IPS DF 19.7 (cell line): Measurements from ENCODE around the gene AEBP2.
"Not testable (repeated sequence)": the region's sequence is repeated elsewhere in the genome, so short reads cannot be mapped to it uniquely, and the experiment has no call there.

Experiments used
- DNase-seq: peaks from one replicate; pipeline ENCODE4 v3.0.0-alpha.2; 2013; ENCODE audit warnings: low read depth, low spot score

AEBP2 gene, protein sequence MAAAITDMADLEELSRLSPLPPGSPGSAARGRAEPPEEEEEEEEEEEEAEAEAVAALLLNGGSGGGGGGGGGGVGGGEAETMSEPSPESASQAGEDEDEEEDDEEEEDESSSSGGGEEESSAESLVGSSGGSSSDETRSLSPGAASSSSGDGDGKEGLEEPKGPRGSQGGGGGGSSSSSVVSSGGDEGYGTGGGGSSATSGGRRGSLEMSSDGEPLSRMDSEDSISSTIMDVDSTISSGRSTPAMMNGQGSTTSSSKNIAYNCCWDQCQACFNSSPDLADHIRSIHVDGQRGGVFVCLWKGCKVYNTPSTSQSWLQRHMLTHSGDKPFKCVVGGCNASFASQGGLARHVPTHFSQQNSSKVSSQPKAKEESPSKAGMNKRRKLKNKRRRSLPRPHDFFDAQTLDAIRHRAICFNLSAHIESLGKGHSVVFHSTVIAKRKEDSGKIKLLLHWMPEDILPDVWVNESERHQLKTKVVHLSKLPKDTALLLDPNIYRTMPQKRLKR

GRCh38 chr12:19439059-19440018, at the start of gene AEBP2:
AEBP2 (plus strand) TSS chr12:19439492; CDS start chr12:19439700, 208 bp downstream.
- peak; percentile 42 for DNase-seq

GRCh38 chr12:19390051-19390598, 49.2 kb upstream of the AEBP2 start:
- no peak for DNase-seq

GRCh38 chr12:19392644-19393043, 46.6 kb upstream of the AEBP2 start:
- not testable (repeated sequence) for DNase-seq

DNA sequence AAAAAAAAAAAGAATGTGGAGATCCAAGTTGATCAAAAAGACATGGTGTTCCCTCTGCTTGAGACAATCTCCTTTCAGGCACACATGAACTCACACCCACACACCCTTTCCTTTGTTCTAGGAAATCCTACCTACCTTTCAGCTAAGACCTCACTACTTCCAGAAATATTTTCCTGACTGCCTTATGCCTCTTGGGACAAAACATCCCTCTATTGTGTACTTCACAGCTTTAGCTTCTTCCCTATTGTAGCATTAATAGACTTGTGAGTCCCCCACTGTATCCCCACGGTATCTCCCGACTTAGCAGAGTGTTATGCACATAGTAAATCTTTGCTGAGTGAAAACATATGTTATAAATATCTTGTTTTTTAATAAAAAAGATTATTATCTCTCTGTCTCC, 44.9 kb upstream of the AEBP2 start:
- no peak for DNase-seq

- DNase-seq: no peak
Observed at GRCh38 chr12:19397534-19397933, 41.8 kb upstream of the AEBP2 start.

GRCh38 chr12:19398376-19399363, 40.6 kb upstream of the AEBP2 start:
- DNase-seq: no peak

GRCh38 chr12:19400649-19401285, 38.5 kb upstream of the AEBP2 start:
- not testable (repeated sequence) for DNase-seq

DNA sequence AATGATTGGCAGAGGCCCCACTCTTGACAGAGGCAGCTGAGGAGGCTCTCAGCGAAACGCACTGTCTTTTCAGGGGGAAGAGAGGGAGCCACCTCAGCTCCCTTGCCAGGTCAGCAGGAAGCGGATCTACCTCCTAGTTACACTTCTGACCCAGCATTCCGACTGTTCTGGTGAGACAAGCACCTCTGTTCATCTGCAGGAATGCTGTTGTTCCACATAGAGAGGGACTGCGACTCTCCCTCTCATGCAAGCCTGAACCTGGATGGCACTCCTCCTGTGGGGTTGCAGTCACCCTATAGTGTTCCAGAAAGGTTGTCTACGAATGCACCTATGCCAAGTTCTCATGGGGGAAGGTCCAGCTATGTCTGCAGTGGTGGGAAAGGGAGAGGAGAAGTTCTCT, 37.1 kb upstream of the AEBP2 start:
- no peak for DNase-seq

GRCh38 chr12:19402743-19403431, 36.4 kb upstream of the AEBP2 start:
- no peak for DNase-seq

- DNase-seq: no peak
Observed at GRCh38 chr12:19404242-19404880, 34.9 kb upstream of the AEBP2 start.

- no peak for DNase-seq
Observed at GRCh38 chr12:19409376-19409775, 29.9 kb upstream of the AEBP2 start.

DNA sequence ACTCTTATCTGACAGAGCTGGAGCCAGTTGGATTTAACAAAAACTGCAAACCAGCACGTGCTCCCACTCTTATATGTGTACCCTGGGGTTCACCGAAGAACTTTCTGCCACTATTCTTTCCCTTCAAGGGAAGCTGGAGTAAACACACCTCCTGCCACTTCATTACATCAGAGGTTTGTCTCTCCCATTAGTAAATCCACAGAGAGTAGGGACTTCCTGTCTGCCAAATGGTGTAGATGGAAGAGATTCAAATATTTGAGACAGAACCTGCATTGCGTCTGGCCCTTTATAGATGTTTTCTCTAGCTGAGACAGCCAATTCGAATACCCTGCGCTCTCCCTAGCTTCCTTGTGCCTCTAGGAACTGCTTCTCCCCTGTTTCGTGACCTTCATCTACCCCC, 29.1 kb upstream of the AEBP2 start:
- no peak for DNase-seq

DNA sequence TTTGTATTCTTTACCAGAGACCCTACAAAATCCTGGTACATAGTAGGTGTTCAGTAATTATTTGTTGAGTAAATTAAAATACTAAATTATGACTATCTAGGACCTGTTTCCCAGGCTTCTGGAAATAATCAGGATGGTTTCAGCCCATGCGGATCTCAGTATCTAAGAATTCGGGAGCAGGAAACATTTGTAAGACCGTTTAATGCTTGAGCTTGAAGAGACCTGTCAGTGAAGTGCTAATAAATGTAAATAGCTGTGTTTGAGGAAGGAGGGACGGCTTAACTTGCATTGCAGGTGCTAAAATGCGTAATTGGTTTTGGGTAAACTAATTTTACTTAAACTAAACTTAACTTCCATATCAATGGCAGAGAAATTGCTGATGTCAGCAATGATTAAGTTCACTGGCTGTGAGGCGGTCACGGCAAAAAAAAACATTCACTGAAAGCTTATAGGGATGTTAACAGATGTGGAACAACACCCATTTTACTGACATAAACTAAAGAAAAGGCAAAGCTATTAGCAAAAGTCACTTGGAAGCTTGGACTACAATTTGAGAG, 28.6 kb upstream of the AEBP2 start:
- no peak for DNase-seq

GRCh38 chr12:19411234-19412204, 27.8 kb upstream of the AEBP2 start:
- no peak for DNase-seq

DNA sequence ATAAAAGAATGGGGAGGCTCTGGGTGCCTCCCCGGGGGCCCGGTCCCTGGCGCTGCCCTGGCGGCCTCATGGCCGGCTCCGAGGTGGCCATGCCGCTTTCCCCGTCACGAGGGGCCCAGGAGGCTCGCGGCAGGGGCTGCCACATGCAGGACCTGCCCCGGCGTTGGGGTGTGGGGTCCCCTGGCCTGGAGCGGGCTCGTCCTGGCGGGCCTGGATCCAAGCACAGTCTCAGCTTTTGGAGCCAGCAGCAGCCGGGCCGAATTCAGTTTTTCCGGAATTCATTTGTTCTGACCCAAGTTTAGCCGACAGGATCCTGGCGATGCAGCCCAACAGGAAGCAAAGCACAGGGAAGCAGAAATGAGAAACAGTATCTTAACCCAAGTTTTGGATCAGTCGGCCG, 26.4 kb upstream of the AEBP2 start:
- no peak for DNase-seq

DNA sequence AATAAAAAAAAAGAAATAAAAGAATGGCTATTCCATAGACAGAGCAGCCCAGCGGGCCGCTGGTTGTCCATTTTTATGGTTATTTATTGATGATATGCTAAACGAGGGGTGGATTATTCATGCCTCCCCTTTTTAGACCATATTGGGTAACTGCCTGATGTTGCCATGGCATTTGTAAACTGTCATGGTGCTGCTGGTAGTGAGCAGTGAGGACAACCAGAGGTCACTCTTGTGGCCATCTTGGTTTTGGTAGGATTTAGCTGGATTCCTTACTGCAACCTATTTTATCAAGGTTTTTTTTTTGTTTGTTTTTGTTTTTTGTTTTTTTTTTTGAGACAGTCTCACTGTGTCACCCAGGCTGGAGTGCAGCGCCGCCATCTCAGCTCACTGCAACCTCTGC, 25.7 kb upstream of the AEBP2 start:
- DNase-seq: not testable (repeated sequence)

GRCh38 chr12:19415563-19415962, 23.7 kb upstream of the AEBP2 start:
- DNase-seq: no peak

- no peak for DNase-seq
Observed at GRCh38 chr12:19419086-19419485, 20.2 kb upstream of the AEBP2 start.
